ENCODE measurements around the gene ATP6V1C2. TPM values are rescaled to one million over a fixed set of nuclear protein-coding genes. Genes with fewer than 3 reads are reported as not detected.

ATP6V1C2 gene
- total and polyA plus RNA-seq, 2 donors (not counting 1 experiment from before 2014, with no cell fraction given), result under 0.01 TPM; not detected in 1

DNA sequence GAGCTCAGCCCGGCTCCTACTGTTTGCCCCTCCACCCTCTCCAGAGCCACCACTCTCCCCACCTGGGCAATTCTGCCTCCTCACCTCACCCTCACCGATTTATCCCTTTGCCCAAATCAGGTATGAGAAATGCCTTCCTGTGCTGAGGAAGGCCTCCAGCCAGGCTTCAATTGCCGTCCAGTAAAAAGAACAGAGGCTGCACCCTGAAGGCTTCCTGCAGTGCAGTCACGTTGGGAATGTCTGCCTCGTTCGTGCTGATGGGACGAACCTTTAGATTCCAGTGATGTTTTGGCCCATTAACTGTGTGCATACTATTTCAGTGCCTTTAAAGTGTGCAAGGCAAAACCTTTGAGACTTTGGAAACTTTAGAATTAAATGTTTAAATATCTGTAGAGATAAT is 34.2 kb downstream of the ATP6V1C2 start:
- H3K4me1 ChIP-seq (ENCODE audit: control insufficient read depth, extremely low read depth, insufficient read depth, low read length), result no peaks in the 10 kb centered on the region
- TF ChIP-seq, protein P1, sequence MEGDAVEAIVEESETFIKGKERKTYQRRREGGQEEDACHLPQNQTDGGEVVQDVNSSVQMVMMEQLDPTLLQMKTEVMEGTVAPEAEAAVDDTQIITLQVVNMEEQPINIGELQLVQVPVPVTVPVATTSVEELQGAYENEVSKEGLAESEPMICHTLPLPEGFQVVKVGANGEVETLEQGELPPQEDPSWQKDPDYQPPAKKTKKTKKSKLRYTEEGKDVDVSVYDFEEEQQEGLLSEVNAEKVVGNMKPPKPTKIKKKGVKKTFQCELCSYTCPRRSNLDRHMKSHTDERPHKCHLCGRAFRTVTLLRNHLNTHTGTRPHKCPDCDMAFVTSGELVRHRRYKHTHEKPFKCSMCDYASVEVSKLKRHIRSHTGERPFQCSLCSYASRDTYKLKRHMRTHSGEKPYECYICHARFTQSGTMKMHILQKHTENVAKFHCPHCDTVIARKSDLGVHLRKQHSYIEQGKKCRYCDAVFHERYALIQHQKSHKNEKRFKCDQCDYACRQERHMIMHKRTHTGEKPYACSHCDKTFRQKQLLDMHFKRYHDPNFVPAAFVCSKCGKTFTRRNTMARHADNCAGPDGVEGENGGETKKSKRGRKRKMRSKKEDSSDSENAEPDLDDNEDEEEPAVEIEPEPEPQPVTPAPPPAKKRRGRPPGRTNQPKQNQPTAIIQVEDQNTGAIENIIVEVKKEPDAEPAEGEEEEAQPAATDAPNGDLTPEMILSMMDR (conservative IDR thresholded peaks at IDR 0.05 in 1 of 2, IDR thresholded peaks at IDR 0.05 in 1 of 2; ENCODE audit: low read depth in 1 of 2, low read length in 2 of 2), result no peak
- TF ChIP-seq EZH2 (IDR thresholded peaks at IDR 0.05; ENCODE audit: low read length, missing control alignments), result no peak
- no peaks in the 10 kb centered on the region for H3K27me3 ChIP-seq (ENCODE audit: control insufficient read depth, insufficient read depth, low read length)
- H3K27ac ChIP-seq (ENCODE audit: insufficient read depth, low read length), result no peak overlapping the region
- H3K4me3 ChIP-seq (replicated peaks in 1 of 4; ENCODE audit: control extremely low read depth in 1 of 4, insufficient read depth in 1 of 4, low read depth in 3 of 4, low read length in 4 of 4), result no peak overlapping the region
- no peaks in the 10 kb centered on the region for H3K79me2 ChIP-seq (ENCODE audit: control insufficient read depth, insufficient read depth, low read length)
- H3K36me3 ChIP-seq (ENCODE audit: control insufficient read depth, insufficient read depth, low read length), result no peaks in the 10 kb centered on the region
- H4K20me1 ChIP-seq (ENCODE audit: control insufficient read depth, extremely low read depth, insufficient read depth, low read length), result no peaks in the 10 kb centered on the region
- DNase-seq (ENCODE audit: low read depth in 2 of 2), result no peak
- H3K9me3 ChIP-seq (ENCODE audit: control insufficient read depth, insufficient read depth, low read depth, low read length), result no peaks in the 10 kb centered on the region
- no peak overlapping the region for H2AFZ ChIP-seq (ENCODE audit: low read length)
- H3K4me2 ChIP-seq (ENCODE audit: extremely low read depth, insufficient read depth, low read length), result no peak overlapping the region
- H3K9ac ChIP-seq (ENCODE audit: insufficient read depth, low read length), result no peak overlapping the region

DNA sequence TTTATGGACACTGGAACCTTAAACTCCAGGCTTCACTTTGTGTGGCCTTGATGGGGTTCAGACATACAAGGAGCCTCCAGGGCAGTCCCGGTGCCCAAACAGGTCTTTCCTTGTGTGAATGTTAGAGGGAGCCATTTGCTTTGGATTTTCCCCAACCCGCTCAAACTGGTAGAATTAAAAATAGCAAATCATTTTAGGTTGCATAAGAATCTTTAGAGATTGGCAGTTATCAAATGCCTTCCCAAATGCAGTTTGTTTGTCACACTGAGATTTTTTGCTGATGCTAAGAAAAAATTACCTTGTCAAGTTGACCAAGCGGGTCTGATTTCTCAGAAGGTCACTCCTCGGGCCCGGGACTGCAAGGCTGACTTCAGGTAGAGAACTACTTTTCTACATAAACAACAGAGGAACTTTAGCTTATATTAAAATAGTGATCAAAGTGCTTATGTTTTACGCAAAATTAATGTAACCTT is 36.4 kb downstream of the ATP6V1C2 start:
- Histone ChIP-seq H3K9ac (ENCODE audit: insufficient read depth, low read length) (no peak overlapping the region), H2AFZ (ENCODE audit: low read length) (no peak overlapping the region)

DNA sequence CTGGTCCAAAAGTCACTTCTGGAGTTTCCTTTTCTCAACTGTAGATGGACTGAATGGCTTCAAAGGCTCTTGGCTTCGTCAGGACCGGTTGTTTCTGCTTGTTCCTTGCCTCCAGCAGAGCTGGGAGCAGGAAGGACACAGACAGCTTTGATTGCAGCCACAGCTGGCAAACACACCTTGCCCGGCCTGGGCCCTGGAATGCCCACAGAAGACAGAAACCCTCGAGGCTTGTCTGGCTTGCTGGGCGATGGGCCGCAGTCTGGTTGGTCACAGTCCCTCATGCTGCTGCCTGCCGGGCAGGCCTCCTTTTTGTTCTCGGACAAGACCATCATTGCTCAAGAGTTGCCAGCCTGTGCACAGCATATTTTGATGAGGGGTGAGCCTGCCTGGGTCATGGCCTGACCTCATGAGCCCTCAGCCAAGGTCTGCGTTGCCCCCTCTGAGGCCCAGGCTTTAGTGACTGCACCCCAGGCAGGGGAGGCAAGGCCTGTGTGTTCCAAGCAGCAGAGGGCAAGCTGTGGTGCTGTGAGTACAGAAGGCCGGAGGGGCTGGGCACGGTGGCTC is 37.8 kb downstream of the ATP6V1C2 start:
- Histone ChIP-seq H3K9ac (ENCODE audit: insufficient read depth, low read length) (no peak overlapping the region), H3K79me2 (ENCODE audit: control insufficient read depth, insufficient read depth, low read length) (no peaks in the 10 kb centered on the region), H3K27me3 (ENCODE audit: control insufficient read depth, insufficient read depth, low read length) (no peaks in the 10 kb centered on the region), H4K20me1 (ENCODE audit: control insufficient read depth, extremely low read depth, insufficient read depth, low read length) (no peaks in the 10 kb centered on the region), H3K36me3 (ENCODE audit: control insufficient read depth, insufficient read depth, low read length) (no peaks in the 10 kb centered on the region), H3K4me3 (replicated peaks in 1 of 4; ENCODE audit: control extremely low read depth in 1 of 4, insufficient read depth in 1 of 4, low read depth in 3 of 4, low read length in 4 of 4) (no peak overlapping the region), H3K4me1 (ENCODE audit: control insufficient read depth, extremely low read depth, insufficient read depth, low read length) (peaks cover 2% of the 10 kb centered on the region), H3K4me2 (ENCODE audit: extremely low read depth, insufficient read depth, low read length) (no peak overlapping the region), H3K27ac (ENCODE audit: insufficient read depth, low read length) (no peak overlapping the region), H3K9me3 (ENCODE audit: control insufficient read depth, insufficient read depth, low read depth, low read length) (no peaks in the 10 kb centered on the region), H2AFZ (ENCODE audit: low read length) (no peak overlapping the region)
- TF ChIP-seq, protein P1 (conservative IDR thresholded peaks at IDR 0.05 in 1 of 2, IDR thresholded peaks at IDR 0.05 in 1 of 2; ENCODE audit: low read depth in 1 of 2, low read length in 2 of 2), result no peak
- DNase-seq (ENCODE audit: low read depth in 2 of 2), result no peak

More for the DNA sequence above, 36.4 kb downstream of the ATP6V1C2 start:
- no peak for TF ChIP-seq EZH2 (IDR thresholded peaks at IDR 0.05; ENCODE audit: low read length, missing control alignments)
- TF ChIP-seq, protein P1 (conservative IDR thresholded peaks at IDR 0.05 in 1 of 2, IDR thresholded peaks at IDR 0.05 in 1 of 2; ENCODE audit: low read depth in 1 of 2, low read length in 2 of 2), result no peak
- Histone ChIP-seq H4K20me1 (ENCODE audit: control insufficient read depth, extremely low read depth, insufficient read depth, low read length) (no peaks in the 10 kb centered on the region), H3K4me1 (ENCODE audit: control insufficient read depth, extremely low read depth, insufficient read depth, low read length) (peaks cover 2% of the 10 kb centered on the region), H3K36me3 (ENCODE audit: control insufficient read depth, insufficient read depth, low read length) (no peaks in the 10 kb centered on the region), H3K9me3 (ENCODE audit: control insufficient read depth, insufficient read depth, low read depth, low read length) (no peaks in the 10 kb centered on the region), H3K27ac (ENCODE audit: insufficient read depth, low read length) (no peak overlapping the region), H3K4me3 (replicated peaks in 1 of 4; ENCODE audit: control extremely low read depth in 1 of 4, insufficient read depth in 1 of 4, low read depth in 3 of 4, low read length in 4 of 4) (no peak overlapping the region), H3K27me3 (ENCODE audit: control insufficient read depth, insufficient read depth, low read length) (no peaks in the 10 kb centered on the region), H3K4me2 (ENCODE audit: extremely low read depth, insufficient read depth, low read length) (no peak overlapping the region), H3K79me2 (ENCODE audit: control insufficient read depth, insufficient read depth, low read length) (no peaks in the 10 kb centered on the region)
- DNase-seq (ENCODE audit: low read depth in 2 of 2), result no peak
